G401.6 (cell line): Measurements from ENCODE around the gene LEMD2.
"Not testable (repeated sequence)": the region's sequence is repeated elsewhere in the genome, so short reads cannot be mapped to it uniquely, and the experiment has no call there.

ENCODE experiments used
- FAIRE-seq: peaks from 2 replicates; lab custom pipeline; 2012; peaks lifted over from hg19 to GRCh38; lab: Jason Lieb, UNC

LEMD2 gene

GRCh38 chr6:33788694-33789549 lies at the start of gene LEMD2:
Gene LEMD2 (minus strand): TSS chr6:33789130. CDS start chr6:33789116, 14 bp downstream.
- FAIRE-seq = no peak

- no peak for FAIRE-seq
These were observed 49.2 kb upstream of the LEMD2 start for GRCh38 chr6:33837971-33838665.

GRCh38 chr6:33836806-33837469 lies 48.0 kb upstream of the LEMD2 start:
- no peak for FAIRE-seq

DNA sequence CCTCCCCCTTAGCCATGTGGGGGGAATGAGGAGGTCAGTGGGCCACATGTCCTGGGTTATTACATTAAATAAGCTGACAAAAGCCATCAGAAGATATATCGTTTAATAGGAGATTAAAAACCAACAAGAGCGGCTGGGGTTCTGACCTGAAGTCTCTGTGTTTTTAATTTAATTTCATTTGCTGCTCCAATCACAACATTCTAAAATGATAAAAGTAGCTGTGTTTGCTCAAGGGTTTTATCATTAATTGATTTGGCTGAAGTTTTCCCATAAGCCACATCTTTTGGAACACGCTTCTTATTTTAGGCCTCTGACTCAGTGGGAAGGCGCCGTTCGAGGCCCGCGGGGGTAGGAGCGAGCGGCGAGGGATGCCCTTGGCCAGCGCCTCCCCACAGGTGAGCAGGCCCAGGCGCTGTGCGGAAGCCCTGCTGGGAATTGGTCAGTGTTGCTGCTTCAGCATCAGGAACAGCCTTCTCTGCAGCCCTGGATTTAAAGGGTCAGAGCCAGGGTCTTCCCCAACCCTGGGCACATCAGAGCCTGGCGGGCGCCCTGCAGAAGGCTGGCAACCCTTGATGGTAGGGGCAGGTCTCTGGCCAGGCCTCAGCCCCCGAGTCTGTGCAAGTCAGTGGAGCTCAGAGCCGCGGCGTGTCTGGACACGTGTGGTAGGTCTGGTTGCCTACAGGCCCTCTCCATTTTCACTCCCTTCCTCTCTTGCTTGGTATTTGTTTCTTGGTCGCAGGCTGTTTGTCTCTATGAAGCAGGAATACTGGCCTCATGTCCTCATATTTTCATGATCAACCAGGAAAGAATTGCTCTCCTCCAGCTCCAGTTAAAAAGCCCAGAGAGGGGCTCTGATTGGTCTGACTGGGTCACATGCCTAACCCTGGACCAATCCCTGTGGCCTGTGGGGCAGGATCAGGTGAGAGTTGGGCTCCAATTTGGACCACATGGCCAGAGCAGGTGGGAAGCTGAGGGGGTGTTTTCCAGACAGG lies 45.8 kb upstream of the LEMD2 start:
- FAIRE-seq = no peak

DNA sequence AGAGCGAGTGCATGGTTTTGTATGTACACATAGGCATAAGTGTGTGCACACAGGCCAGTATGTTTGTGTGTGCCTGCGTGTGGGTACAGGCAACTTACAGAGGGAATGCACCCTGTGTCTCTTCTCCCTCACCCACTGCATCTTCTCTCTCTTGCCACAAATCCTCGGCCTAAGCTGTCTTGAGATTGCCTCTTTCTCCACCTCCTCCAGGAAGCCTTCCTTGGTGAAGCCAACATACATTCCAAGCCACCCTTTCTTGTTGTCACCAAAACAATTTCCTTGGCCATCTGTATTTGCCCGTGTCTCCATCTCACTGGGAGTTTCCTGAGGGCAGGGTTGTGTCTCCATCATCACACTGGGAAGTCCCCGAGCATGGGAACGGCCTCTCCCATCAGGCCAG lies 44.7 kb upstream of the LEMD2 start:
- no peak for FAIRE-seq

- FAIRE-seq = not testable (repeated sequence)
These were observed 43.9 kb upstream of the LEMD2 start for GRCh38 chr6:33832831-33833230.

DNA sequence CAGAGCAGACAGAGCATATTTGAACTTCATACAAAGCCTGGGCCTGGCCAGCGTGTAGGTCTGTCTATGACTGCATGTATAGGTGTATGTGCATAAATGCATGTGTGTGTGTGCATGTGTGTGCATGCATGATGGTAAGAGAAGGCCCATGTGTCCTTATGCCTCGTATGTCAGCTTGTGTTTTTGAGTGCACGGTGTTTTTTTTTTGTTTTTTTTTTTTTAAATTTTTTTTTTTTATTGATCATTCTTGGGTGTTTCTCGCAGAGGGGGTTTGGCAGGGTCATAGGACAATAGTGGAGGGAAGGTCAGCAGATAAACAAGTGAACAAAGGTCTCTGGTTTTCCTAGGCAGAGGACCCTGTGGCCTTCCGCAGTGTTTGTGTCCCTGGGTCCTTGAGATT lies 42.8 kb upstream of the LEMD2 start:
- FAIRE-seq = not testable (repeated sequence)

- FAIRE-seq = no peak
These were observed 41.8 kb upstream of the LEMD2 start for GRCh38 chr6:33830635-33831240.

DNA sequence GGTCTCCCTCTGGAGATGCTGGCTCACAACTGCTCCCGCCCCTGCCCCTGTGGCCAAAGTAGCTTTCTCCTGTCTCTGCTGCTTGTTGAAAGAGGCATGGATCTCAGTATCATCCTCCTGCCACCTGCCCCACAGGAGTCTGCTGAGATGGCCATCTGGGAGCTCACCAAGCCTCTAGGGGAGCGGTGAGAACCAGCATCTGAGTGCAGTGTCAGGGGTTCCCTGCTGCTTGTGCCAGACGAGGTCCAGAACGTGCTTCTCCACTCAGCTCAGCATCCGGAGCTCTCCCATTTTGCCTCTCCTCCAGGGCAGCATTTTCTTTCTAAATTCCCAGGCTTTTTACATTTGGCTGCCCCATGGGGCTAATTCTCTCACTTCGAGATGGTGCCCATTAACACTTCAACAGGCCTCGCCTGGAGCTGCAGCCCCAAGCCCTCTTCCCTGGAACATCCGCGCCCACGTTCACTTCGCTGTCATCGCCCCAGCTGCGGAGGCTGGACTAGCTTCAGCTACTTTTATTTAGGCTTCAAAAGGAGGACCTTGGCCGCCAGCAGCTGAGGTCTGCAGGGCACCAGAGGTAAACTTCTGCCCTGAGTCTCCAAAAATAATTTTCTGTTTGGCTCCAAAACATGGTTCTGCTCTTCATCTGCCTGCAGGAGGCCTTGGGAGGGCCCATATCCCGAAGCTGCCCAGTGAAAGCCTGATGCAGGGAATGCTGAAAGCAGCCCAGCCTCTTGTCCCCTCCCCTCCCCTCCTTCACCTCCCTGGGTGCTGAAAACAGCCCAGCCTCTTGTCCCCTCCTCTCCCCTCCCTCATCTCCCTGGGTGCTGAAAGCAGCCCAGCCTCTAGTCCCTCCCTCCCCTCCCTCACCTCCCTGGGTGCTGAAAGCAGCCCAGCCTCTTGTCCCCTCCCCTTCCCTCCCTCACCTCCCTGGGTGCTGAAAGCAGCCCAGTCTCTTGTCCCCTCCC lies 40.1 kb upstream of the LEMD2 start:
- no peak for FAIRE-seq

GRCh38 chr6:33828452-33828763 lies 39.5 kb upstream of the LEMD2 start:
- no peak for FAIRE-seq

DNA sequence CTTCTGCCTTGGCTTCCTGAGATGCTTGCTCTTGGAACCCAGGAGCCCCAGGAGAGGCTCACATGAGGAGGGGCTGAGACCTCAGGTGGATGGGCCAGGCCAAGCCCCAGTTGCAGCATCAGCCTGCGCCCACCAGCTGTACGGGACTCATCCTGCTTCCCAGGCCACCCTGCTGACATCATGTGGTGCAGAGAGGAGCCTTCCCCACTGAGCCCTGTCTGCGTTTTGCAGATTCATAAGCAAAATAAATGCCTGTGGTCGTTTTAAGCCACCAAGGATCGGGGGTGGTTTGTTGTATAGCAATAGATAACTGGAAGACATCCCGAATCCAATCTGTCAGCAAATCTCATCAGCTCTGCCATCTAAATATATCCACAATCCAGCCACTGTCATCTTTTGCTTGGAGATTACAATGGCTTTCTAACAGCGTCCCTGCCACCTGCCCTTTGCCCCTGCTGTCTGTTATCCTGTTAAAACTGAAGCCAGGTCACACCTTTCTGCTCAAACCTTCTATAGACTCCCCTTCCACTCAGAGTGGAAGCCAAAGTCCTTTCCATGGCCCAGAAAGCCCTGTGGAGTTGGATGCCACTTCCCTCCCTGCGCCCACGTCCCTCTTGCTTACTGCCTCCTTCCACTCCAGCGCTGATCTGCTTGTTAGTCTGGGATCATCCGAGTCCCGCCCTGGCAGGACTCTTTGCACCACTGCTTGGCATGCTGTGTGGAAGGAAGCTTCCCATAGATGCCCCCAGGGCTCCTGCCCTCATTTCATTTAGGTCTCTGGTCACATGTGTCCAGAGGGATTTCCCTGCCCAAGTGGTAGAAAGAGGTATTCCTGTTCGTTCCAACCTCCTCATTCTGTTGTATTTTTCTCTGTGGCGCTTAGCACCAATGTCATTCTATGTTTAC lies 38.9 kb upstream of the LEMD2 start:
- FAIRE-seq = no peak

DNA sequence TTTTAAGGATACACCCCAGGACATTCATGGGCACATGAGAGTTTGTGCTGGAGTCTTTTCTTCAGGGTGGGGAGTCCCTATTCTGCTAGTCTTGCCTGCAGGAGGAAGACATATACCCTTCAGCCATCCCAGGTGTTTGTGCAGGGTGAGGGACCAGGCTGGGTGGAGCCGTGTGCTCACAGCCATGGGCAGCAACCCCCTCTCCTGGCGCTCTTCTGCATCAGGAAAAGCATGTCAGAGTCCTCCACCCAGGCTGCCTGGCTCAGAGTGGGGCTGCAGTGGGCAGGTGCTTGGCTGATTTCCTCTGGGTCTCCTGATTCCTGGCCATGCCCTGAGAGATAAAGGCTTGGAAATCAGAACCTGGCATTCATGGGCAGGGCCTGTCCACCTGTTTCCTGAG lies 37.6 kb upstream of the LEMD2 start:
- FAIRE-seq = no peak

GRCh38 chr6:33824461-33825154 lies 35.7 kb upstream of the LEMD2 start:
- FAIRE-seq = no peak

GRCh38 chr6:33823806-33824205 lies 34.9 kb upstream of the LEMD2 start:
- no peak for FAIRE-seq

DNA sequence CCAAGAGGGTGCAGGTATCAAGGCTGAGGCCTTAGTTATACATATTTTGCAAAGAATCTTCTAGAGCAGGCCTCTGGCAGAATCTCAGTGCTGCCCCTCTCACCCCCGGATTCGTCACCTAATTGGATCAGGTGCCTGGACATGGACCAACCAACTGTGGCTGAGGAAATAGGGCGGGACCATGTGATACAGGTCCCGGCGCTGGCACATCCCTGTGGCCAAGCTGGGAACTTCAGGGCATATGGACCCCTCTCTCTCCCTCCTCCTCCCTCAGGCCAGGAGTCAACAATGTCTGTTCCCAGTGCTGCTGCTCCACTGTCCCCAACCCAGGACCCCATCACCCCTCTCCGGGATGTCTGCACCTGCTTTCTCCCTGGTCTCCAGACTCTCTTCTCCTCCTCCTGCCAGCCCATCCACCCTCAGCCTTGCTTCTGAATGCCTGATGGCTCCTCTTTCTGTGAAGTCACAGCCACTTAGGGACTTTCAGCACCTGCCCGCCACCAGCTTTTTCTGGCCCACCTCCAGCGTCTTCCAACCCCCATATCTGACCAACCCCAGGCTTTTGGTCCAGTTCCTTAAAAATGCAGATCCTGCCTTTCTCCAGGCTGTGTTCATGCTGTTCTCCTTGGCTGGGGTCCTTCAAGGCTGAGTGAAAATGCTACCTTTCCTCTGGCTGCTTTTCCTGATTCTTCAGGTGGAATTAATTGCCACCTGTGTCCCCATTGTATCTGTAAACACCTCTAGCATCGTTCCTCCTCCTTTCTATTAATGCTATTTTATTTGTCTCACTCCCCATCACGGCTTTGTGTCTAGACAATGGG lies 33.9 kb upstream of the LEMD2 start:
- peak; percentile 41 for FAIRE-seq

- FAIRE-seq = no peak
These were observed 32.0 kb upstream of the LEMD2 start for GRCh38 chr6:33820784-33821520.

DNA sequence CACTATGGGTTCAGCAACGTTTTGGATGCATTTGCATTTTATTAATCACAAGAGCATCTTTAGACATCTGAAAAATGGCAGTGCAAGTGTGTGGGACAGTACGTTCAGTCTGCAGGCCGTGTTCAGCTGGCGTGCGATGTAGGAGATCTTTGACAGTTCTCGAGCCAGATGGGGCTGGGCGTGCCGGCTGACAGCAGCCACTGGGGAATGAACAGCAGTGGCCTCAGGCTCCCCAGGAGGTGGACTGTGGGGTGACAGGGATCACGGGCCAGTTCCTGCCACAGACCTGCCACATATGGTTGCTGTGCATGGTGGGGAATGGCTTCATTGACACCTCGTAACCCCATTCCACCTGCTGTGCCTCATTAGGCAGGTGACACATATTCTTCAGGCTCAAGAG lies 31.3 kb upstream of the LEMD2 start:
- FAIRE-seq = no peak
